Measurements from ENCODE around the gene TEC.

TEC gene

DNA sequence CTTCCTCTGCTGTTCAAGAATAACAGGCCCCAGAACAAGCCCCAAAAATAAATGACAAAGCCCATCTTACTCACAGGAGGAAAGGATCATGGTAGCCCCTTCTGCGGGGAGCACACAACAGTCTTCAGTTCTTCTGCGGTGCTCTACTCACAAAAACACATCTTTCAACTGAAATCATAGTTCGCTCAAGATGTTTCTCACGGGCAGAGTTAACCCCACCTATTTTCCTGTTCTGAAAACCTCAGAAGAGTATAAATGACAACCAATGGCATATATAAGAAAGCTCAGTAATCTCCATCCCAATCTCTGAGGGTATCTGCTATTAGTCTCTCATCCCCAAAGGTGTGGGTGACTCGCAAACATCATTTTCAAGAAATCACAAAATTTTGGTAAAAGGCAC is 135.6 kb downstream of the TEC start, which contains the start of gene TXK:
Gene TXK, minus strand, starts transcription at position 170 of the 400 bp plus-strand sequence. Its CDS starts 80 bp downstream, at position 90.
- DNase-seq (ENCODE audit: extremely low spot score, insufficient read length, low read depth) = no peak
- FAIRE-seq = no peak

GRCh38 chr4:48133669-48134068 is 136.0 kb downstream of the TEC start:
- FAIRE-seq (no peak), DNase-seq (ENCODE audit: extremely low spot score, insufficient read length, low read depth) (no peak)

- no peak for DNase-seq (ENCODE audit: extremely low spot score, insufficient read length, low read depth)
- no peak for FAIRE-seq
Measured at GRCh38 chr4:48131736-48132135, 137.9 kb downstream of the TEC start.

- FAIRE-seq = no peak
- no peak for DNase-seq (ENCODE audit: extremely low spot score, insufficient read length, low read depth)
Measured at GRCh38 chr4:48130100-48130499, 139.5 kb downstream of the TEC start.

DNA sequence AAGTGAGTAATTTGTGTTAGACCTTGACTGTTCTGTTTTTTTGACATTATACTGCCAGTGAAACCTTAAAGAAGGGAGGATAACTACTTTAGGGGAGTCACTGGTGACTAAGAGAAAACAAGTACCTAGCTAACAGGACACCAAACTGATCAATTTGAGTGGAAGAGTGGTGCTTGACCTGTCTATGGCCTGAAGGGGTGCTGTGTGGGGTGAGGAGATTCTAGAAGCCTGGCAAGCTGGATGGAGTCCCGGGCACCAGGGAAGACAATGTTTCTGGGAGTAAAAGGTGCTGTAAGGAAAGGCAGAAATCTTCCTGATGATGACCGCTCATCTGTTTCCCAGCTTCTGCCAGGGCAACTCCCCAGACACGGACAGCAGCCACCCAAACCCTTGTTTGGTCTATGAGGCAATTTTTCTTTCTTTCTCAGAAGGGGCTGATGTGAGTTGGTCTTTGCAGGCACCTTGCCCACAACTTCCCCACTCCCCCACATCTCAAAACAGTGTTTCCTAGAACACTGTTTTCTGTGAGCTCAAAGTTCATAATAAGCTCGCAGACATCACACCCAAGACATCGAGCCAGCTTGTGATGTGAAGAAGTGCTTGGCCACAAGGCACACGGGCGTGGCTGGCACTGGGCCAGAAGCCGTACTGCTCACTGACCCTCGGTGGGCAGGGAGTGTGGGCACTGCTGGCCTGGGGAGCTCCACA is 140.2 kb downstream of the TEC start:
- FAIRE-seq (no peak), DNase-seq (ENCODE audit: extremely low spot score, insufficient read length, low read depth) (no peak)

GRCh38 chr4:48127682-48128404 is 141.8 kb downstream of the TEC start:
- DNase-seq (ENCODE audit: extremely low spot score, insufficient read length, low read depth) (peak; percentile 54), FAIRE-seq (peak; percentile 90)

DNA sequence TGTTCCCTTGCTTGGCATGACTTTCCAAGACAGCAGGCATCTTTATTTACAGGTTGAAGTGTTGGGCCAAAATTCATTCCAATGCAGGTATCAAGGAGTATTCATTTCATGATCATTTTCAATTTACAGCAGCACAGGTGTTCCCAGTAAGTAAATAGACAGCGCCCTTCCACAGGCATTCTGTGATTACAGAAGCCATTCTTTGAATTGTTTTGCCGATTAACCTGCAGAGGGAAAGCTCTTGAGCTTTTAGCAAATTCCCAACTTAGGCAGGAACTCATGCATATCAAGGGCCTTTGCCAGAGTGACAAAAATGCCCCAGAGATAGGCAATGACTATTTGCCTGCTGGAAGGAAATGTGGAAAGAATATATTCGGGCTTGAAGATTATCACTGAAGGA is 142.4 kb downstream of the TEC start:
- FAIRE-seq = no peak
- DNase-seq (ENCODE audit: extremely low spot score, insufficient read length, low read depth) = no peak

GRCh38 chr4:48126621-48127020 is 143.0 kb downstream of the TEC start:
- no peak for DNase-seq (ENCODE audit: extremely low spot score, insufficient read length, low read depth)
- no peak for FAIRE-seq

DNA sequence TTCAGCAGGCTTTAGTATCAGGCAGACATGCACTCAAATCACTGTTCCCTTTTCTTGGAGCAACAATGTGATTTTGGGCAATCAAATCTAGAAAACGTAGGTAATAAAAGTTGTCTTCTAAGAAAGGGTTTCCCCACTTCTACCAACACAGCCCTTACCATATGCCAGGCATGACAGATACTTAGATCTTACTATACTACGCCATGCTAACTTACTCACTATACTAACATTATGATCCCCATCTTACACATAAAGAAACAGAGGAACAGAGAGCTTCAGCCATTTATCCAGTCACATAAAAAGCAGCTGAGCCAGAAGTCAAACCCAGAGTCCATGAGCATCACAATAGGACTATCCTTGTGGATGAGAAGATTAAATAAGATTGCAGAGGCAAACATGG is 144.8 kb downstream of the TEC start:
- DNase-seq (ENCODE audit: extremely low spot score, insufficient read length, low read depth) (no peak), FAIRE-seq (no peak)

DNA sequence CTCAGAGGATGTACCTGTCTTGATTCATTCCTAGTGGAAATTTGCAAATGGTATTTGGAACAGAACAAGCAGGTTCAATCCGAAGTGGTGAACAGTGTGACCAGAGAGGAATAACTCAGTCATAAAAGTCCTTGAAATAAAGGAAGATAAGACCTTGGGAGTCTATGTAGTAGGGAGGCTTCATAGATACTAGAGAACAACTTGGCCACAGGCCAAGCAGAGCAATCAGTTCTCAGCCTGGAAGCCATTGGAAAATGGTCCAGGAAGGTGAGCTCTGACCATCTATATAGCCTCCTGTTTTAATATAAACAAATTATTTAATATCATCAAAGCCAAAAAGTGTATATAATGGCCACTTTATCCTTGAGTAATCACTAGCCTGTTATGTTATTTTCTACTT is 146.9 kb downstream of the TEC start:
- FAIRE-seq = no peak
- no peak for DNase-seq (ENCODE audit: extremely low spot score, insufficient read length, low read depth)

DNA sequence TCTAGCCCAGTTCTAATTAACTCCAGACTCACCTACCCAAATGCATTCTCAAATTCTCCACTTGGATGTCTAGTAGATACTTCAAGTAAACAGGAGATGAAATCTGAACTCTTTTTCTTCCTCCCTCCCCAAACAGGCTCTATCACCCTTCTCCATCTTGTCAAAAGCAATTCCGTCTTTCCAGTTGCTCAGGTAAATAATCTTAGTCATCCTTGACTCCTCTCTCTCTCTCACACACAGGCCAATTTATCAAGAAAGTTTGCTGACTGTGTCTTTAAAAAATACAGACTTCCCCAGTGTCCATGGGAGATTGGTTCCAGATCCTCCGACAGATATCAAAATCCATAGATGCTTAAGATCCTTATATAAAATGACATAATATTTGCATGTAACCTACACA is 148.5 kb downstream of the TEC start:
- FAIRE-seq = no peak

DNA sequence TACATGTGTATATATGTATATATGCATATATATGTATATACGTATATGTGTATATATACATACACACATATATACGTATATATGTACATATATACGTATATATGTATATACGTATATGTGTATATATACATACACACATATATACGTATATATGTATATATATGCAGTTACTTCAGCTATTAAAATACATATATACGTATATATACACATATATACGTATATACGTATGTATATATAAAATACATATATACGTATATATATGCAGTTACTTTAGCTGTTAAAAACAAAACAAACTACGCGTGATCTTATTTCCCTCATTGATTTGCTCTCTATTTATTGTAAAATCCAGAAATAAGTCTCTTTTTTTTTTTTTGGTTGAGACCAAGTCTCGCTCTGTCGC is 149.5 kb downstream of the TEC start:
- no peak for FAIRE-seq
- DNase-seq (ENCODE audit: extremely low spot score, insufficient read length, low read depth) = no peak

More for the DNA sequence above, 148.5 kb downstream of the TEC start:
- DNase-seq (ENCODE audit: extremely low spot score, insufficient read length, low read depth) = no peak

- FAIRE-seq (no peak), DNase-seq (ENCODE audit: extremely low spot score, insufficient read length, low read depth) (no peak)
Measured at GRCh38 chr4:48119646-48120045, 150.0 kb downstream of the TEC start.

- no peak for FAIRE-seq
Measured at GRCh38 chr4:48118081-48118480, 151.6 kb downstream of the TEC start.

GRCh38 chr4:48116582-48116981 is 153.1 kb downstream of the TEC start:
- FAIRE-seq = no peak
- no peak for DNase-seq (ENCODE audit: extremely low spot score, insufficient read length, low read depth)

More at GRCh38 chr4:48118081-48118480, 151.6 kb downstream of the TEC start:
- no peak for DNase-seq (ENCODE audit: extremely low spot score, insufficient read length, low read depth)

DNA sequence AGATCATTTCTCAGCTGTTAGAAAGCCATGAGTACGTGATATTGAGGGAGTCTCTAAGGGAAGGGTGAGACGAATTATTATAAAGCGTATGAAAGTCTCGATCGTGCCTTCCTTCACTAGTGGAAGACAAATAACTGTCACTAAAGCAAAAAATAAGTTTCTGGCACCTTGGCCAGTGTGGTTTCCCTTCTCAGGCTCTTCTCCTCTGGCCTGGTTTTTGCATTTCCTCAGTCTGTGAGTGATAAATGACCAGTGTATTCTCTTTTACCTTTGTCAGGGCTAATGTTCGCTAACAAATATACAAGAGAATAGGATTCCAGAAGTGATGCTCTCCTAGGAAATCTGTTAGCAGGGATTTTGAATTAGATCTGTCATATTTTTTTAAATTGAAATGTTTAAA is 155.2 kb downstream of the TEC start:
- DNase-seq (ENCODE audit: extremely low spot score, insufficient read length, low read depth) = no peak
- no peak for FAIRE-seq

- FAIRE-seq (no peak), DNase-seq (ENCODE audit: extremely low spot score, insufficient read length, low read depth) (no peak)
Measured at GRCh38 chr4:48112017-48112667, 157.5 kb downstream of the TEC start.

DNA sequence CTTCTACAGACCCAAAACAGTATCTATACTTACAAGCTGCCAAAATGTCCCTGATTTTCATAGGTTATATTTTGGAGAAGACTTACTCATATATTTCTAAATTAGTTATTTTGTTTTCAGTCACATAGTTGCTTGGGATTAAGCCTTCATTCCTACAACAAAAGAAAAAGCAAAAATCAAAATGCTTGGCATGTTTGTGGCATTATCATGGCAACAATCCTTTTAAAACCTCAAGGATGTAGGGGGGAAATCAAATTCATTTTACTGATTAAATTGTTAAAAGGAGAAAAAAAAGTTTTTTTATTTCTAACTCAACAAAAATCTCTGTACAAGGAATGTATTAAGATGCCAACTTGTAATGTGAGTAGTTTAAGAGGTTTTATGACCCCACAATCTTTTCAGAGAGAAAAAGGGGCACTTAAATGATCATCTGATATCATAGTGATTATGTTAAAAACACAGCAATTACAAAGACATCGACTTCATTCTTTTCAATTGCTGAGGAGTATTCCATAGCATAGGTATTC is 159.1 kb downstream of the TEC start:
- DNase-seq (ENCODE audit: extremely low spot score, insufficient read length, low read depth) (no peak), FAIRE-seq (peak; percentile 39)

DNA sequence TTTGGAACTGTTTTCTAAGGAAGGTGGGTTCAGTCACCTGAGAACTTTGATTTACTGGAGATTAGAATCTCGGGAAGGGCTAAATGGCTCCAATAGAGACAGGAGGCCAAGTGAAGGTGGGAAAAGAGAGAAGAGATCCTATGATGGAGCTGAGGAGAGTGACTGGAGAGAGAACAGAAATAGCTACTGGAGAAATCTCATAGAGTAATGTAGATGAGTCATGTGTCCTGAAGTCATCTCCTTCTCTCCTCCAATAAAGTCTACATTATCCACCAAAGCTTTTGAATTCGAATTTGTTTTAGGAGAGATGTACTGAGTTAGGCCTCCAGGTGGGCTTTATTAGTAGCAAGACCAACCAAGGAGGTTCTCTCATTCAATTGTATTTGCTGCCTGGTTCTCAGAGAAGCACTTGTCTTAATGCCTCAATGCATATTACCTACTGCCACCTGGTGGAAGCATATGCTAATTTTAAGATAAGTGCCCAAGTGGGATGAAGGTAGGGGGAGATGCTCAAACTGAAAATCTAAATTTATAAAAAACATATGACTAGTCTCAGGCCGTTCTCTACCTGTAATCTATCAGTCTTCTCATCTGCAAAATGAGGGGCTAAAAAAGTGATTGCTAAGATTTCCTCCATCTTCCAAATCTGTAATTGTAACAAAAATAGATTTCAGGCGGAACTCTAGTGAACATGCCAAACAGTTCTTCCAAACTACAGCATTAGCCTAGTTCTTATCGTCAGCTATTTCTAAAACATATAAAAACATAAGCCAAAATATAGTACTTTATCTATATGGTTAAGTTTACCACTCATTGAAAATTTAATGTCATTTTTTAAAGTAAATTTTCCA is 160.0 kb downstream of the TEC start:
- no peak for DNase-seq (ENCODE audit: extremely low spot score, insufficient read length, low read depth)
- FAIRE-seq = peak; percentile 89
